ENCODE measurements around the gene VPS26C.
"Not testable (repeated sequence)": the region's sequence is repeated elsewhere in the genome, so short reads cannot be mapped to it uniquely, and the experiment has no call there.

Gene VPS26C
- total RNA-seq = 86.6 to 109 reads per million in 2 experiments

DNA sequence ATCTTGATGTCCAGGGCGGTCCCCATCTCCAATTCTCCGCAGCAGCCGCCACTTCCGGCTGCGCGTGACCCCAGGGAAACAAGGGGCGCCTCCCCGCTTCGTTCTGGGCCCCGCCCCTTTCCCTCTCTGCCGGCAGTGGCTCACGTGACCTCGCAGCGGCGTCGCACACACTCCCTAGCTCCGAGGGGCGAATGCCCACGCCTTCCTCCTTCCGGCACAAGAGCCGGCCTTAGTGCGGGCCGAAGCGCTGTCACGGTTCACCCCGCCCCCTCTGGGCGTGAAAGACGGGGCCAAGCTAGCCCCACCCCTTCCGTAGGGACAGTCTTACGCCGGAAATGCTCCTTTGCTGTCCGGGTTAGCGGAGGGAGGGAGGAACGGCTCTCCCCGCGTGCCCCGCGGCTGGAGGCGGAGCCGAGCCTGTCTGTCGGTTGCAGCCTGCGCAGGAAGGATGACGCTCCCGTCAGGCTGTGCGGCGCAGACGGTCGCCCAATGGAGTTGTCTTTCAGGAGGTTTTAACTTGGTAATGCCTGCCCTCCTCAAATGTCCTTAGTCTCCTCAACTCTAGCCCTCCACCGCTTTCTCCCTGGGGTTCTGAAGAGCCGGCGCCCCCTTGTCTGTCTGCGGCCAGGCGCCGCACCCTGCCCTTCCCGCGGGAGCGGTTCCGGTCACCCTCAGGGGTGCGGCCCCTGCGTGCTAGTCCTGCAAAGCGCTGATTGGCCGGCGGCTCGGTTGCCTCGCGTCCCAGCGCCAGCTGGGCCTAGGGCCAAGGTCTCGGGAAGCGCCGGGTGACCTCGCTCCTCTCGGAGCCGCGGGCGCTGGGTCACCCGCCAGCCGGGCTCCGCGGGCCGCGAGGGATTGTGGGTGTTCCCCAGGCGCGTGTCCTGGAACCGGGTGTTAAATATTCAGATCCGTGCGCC, at the start of gene VPS26C:
TSS of gene VPS26C (minus strand) at position 66 of the 917 bp plus-strand sequence. CDS start at position 26, 40 bp downstream.
- DNase-seq (ENCODE audit: low read depth) = peak; percentile 95

DNA sequence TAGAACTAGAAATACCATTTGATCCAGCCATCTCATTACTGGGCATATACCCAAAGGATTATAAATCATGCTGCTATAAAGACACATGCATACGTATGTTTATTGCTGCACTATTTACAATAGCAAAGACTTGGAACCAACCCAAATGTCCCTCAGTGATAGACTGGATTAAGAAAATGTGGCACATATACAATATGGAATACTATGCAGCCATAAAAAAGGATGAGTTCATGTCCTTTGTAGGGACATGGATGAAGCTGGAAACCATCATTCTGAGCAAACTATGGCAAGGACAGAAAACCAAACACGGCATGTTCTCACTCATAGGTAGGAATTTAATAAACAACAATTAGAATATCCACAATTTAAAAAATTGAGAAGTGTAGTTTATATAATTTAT, 48.9 kb upstream of the VPS26C start:
- not testable (repeated sequence) for DNase-seq (ENCODE audit: low read depth)

DNA sequence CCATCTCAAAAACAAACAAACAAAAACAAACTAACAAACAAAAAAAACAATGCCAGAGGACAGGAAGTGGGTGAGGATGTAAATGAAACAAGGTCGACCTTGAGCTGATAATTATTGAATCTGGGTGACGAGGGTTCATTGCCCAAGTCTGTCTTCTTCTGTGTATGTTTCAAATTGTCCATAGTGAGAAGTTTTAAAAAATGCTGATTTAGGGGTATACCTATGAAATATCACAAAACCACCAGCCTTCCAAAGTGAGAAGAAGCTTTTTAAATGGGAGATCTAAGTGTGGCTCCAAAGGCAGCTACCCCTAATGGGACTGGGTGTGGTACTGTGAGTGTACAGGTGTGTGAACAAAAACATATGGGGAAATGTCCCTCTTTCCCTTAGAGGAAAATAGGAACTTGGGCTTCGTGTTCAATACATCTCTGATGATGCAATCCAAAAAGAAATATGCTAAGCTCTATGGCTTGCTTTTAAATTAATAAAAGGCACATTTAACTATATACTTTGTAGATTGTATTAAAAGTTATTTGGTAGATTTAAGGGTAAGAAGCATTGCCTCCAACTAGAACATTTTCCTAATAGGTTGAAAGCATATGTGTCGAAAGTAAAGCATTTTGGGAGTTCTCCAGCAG, 33.1 kb upstream of the VPS26C start:
- DNase-seq (ENCODE audit: low read depth) = no peak

DNA sequence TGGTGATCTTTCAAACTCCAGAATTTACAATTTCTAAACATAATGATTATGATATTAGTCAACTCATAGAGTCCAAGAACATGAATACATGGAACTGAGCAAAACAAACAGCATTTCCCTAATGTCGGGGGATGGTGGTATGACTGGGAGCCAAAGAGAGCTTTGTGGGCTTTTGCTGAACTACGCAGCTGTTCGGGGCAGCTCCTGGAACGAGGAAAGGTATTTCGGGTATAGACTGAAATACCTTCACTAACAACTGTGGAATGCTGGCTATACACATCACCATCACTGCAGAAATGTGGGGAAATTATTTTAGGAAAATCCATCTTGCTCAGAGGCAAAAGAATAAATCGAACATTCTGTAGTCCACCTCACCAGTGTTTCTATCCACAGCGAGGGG, 30.2 kb upstream of the VPS26C start:
- DNase-seq (ENCODE audit: low read depth) = no peak

DNA sequence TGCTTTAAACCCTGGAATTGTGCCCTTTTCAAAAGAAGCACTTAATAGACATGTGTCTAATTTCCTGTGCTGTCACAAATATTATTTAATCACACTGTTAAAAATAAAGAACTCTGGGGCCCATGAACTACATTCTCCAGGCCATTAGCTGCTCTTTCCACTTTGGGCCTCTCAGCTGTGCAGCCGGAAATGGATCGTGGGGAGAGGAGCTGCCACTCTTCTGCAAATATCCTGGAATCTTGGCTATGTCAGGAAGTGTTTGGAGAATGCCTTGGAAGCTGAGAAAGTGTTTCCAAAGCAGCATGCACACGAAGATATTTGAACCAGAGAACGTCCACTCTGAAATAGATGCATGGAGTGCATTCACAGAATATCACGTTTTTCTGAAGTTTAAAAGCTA, 27.5 kb upstream of the VPS26C start:
- no peak for DNase-seq (ENCODE audit: low read depth)

DNA sequence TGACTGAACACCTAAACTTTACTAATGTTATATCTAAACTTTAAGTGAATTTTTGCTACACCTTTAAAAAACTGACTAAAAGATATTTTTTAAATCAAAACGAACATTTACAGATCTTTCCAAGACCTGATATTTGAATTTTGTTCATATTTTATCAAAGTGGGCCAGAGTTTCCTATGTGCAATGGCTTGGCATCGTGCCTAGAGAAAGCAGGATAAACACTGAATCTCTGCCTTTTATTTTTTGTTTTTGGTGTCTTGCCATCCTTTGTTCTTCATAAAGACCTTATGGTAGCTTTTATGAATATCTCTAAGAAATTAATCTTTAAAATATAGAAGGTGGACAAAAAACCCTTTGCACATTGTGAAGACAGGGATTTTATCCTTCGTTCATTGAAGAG, 25.8 kb upstream of the VPS26C start:
- no peak for DNase-seq (ENCODE audit: low read depth)

DNA sequence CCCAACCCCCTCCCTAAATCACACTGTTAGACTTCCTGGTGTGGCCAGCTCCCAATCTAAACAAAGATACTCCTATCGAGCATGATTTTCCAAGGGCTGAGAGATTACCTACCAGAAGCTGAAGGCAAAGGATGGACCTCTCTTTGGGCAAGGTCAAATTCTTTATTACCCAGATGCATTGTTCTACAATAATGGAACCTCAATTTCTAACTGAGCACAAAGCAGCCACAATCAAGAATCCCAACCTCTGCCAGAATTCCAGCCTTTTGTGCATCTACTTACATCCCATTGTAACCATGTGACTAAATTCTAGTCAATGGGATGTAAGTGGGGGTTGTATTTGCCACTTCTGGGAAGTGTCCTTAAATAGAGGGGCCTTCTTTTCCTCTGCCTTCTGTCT, 24.9 kb upstream of the VPS26C start:
- DNase-seq (ENCODE audit: low read depth) = no peak

DNA sequence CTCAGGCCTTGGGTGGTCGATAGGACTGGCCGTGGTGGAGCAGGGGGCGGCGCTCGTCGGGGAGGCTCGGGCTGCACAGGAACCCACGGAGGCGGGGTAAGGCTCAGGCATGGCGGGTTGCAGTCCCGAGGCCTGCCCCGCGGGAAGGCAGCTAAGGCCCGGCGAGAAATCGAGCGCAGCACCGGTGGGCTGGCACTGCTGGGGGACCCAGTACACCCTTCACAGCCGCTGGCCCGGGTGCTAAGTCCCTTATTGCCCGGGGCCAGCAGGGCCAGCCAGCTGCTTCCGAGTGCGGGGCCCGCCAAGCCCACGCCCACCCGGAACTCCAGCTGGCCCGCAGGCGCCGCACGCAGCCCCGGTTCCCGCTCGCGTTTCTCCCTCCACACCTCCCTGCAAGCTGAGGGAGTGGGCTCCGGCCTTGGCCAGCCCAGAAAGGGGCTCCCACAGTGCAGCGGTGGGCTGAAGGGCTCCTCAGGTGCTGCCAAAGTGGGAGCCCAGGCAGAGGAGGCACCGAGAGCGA, 16.1 kb upstream of the VPS26C start:
- not testable (repeated sequence) for DNase-seq (ENCODE audit: low read depth)

DNA sequence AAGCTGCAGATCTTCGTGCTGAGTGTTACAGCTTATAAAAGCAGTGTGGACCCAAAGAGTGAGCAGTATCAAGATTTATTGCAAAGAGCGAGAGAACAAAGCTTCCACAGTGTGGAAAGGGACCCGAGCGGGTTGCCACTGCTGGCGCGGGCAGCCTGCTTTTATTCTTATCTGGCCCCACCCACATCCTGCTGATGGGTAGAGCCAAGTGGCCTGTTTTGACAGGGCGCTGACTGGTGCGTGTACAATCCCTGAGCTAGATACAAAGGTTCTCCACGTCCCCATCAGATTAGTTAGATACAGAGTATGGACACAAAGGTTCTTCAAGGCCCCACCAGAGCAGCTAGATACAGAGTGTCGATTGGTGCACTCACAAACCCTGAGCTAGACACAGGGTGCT, 15.5 kb upstream of the VPS26C start:
- DNase-seq (ENCODE audit: low read depth) = not testable (repeated sequence)

DNA sequence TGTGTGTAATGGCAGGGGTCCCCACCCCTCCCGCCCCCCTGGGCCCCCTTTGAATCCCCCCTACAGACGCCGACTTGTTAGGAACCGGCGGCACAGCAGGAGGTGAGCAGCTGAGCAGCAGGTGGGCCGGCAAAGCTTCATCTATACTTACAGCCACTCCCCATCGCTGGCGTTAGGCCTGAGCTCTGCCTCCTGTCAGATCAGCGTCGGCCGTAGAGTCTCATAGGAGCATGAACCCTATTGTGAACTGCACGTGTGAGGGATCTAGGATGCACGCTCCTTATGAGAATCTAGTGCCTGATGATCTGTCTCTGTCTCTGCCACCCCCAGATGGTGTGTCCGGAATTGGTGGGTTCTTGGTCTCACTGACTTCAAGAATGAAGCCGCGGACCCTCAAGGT, 14.9 kb upstream of the VPS26C start:
- DNase-seq (ENCODE audit: low read depth) = no peak

DNA sequence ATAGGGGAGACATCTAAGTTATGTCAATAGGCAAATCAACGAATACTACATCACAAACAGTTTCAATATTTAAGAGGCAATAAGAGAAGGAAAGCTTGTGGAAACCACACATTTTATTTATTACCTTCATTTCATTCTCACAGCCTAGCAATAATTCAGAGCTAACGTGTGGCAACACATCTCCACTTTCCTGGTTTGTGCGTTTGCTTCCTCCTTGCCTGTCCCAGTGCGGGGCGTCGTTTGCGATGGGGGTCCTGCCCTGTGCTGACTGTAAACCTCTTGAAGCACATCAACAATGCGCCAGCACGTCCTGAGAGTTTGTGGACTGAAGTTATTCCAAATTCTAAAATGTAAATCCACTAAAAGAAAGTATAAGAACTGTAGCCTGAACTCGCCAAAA, 14.4 kb upstream of the VPS26C start:
- DNase-seq (ENCODE audit: low read depth) = no peak

DNA sequence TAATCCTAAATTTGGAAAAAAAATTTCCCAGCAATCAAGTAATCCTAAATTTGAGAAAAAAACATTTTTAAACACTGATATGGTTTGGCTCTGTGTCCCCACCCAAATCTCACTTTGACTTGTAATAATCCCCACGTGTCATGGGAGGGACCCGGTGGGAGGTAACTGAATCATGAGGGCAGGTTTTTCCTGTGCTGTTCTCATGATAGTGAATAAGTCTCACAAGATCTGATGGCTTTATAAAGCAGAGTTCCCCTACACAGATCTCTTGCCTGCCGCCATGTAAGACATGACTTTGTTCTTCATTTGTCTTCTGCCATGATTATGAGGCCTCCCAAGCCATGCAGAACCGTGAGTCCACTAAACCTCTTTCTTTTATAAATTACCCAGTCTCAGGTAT, 12.1 kb upstream of the VPS26C start:
- not testable (repeated sequence) for DNase-seq (ENCODE audit: low read depth)

DNA sequence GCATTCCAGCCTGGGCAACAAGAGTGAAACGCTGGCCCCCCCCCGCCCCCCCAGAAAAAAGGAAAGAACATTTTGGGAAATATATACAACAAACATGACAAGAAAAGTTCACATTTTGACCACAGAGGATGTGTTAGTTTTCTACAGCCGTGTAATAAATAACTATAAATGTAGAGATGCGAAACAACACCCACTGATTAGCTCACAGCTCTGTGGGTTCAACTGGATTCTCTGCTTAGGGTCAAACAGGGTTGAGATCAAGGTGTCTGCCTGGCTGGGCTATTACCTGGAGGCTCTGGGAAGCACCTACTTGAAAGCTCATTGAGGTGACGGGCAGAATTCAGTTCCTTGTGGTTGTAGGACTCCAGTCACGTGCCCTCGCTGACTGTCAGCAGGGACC, 11.1 kb upstream of the VPS26C start:
- DNase-seq (ENCODE audit: low read depth) = no peak

DNA sequence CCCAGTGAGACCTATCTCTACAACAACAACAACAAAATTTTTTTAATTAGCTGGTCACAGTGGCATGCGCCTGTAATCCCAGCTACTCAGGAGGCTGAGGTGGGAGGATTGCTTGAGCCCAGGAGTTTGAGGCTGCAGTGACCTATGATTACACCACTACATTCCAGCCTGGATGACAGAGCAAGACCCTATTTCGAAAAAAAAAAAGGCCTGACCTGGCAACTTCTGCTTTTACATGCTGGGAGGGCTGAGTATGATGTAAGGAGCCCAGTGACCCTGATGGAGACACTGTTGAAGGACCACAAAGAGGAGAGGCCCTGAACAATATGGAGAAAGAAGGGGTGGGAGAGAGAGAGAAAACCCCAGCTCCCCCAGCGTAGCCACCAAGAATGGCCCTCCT, 9.2 kb upstream of the VPS26C start:
- no peak for DNase-seq (ENCODE audit: low read depth)

DNA sequence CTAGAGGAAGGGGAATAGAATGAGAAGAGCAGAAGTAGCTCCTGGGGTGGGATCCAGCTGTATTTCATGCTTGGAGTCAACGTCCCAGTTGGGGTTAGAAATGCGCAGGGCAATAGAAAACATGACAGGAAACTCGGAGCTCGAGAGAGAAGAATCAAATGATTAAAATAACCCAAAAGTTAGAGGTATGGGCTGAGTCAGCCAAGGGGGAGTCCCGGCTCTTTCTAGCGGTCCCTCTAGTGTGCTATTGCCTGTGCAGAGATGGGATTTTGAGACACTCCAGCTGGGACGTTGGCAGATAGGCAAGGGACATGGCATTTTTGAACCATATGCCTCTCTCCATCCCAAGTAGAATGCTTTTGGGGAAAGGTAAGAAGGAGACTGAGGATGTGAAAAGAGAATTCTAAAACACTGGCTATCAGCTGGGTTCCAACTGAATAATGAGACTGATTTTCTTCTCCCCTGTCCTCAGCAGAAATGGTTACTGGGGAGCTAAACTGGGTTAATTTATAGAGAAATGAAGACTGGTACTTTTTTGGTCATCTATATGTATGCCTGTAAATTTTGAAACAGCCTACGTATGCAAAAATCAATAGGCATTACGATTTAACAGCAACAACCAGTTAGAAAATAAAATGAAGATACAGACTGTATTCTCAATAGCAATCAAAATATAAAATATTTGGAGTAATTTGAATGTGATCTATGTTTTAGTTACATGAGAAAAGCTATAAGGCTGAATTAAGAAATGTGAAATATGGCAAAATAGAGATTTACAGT, 7.0 kb upstream of the VPS26C start:
- no peak for DNase-seq (ENCODE audit: low read depth)

DNA sequence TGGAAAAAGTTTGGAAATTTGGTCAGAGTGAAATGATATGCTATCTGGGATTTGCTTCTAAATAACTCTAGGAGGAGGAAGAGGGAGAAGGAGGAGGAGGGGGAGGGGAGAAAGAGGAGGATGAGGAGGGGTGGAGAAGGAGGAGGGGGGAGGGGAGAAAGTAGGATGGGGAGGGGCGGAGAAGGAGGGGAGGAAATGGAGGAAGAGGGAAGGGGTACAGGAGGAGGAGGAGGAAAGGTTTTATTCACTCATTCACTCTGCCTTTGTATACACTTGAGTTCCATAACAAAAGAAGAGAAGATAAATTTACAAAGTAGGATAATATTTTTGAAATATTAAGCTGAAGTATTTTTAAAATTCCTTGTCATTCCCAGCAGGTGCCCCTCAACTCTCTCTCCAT, 6.3 kb upstream of the VPS26C start:
- DNase-seq (ENCODE audit: low read depth) = no peak

DNA sequence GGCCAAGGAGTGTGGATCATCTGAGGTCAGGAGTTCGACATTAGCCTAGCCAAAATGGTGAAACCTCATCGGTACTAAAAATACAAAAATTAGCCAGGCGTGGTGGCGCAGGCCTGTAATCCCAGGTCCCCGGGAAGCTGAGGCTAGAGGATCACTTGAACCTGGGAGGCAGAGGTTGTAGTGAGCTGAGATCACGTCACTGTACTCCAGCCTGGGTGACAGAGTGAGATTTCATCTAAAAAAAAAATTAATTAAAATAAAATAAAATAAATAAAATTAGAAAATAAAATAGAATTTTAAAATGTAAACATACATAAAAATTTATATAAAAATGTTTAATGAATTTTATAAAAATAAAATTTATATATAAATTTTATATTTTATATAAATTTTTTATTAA, 5.8 kb upstream of the VPS26C start:
- no peak for DNase-seq (ENCODE audit: low read depth)

DNA sequence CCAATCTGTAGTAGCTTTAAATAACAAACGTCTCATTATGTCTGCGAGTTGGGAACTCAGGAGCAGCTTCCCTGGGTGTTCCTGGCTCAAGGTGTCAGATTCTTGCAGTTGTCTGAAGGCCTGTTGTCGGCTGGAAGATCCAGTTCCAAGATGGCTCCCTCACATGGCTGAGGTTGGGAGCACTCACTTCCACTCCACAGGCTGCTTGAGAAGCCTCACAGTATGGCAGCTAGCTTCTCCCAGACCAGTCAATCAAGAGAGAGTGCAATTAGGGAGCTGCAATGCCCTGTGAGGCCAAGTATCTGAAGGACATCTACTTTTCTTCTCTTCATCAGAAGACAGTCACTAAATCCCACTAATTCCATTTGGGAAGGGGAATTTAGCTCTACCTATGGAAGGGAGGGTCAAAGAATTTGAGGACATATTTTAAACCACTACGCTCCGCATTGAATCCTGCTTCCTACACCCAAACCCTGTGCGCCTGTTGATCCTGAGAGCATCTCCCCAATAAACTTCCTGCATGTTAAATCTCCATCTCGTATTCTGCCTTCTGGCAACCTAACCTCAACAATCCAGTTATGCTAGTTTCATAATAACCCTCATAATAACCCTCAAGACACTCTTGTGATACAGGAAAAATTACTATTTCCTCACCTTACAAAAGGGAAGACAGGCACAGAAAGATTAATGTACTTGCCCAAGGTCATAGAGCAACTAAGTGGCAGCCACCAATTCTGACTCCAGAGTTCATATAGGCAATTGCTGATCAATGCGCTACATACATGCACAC, 3.6 kb upstream of the VPS26C start:
- no peak for DNase-seq (ENCODE audit: low read depth)

DNA sequence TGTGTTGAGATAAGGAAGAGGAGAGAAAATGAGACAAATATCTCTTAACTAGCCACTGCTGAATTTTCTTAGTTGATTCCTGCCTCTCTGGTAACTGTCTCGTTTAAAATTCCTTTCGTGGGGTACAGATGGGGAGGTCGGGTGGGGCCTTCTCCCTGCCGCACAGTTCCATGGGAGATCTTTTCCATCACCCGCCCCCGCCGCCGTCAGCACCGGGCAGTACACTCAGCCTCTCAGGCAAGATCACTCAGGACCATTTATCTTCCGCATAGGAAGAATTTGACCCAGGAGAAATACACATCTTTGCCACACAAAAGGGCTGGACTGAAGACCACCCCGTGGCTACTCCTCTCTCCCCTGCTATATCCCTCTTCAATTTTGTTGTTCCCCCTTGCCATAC, 2.3 kb upstream of the VPS26C start:
- DNase-seq (ENCODE audit: low read depth) = no peak

DNA sequence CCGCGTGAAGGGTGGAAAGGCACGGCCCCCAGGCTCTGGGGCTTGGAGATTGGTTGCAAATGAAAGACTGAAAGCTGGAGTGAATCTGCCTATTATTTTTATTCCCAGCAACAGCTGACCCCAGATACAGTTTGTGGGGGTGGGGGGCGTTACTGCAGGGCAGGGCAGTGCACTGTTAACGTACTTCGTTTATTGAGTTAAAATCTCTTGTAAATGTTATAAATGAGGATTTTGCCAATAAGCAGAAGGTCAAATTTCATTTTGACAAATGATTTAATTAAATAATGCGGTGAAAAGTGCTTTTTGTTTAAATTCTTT, 1.0 kb upstream of the VPS26C start:
- no peak for DNase-seq (ENCODE audit: low read depth)

DNA sequence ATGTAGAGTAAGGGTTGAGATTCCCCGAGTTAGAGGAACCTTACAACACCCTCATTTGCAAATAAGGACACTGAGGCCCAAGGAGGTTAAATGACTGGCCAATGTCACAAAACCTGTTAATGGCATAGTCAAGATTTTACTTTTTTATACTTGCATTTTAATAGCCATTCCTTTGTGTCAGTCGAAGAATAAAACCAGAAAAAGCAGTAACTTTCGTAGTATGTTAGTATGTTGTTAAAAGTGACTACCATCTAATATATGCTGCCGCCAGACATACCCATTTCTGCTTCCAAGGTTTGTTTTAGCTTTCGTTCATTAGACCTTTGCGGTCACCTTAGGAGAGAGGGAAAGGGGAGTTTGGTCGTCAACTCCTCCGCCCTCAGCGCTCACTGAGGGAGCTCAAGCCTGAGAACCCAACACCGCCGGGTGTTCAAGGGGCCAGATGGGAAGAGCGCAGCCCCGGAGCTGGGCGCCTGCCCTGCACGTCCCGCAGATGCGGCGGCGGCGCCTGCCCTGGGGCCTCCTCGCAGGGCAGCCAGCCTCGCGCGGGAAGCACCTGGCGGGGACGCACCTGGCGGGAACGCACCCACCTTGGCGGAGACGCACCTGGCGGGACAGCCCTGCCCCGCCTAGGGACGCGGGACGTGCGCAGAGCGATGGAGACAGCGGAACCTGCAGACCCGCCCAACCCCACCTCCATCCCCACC, 466 bp downstream of the VPS26C start:
- DNase-seq (ENCODE audit: low read depth) = peak; percentile 64

All from T follicular helper cell (primary cell).